Measurements from ENCODE around the gene NUP54.

GRCh38 chr4:76074993-76075600, 73.1 kb downstream of the NUP54 start:
- no peak for TF ChIP-seq CTCF (IDR thresholded peaks at IDR 0.05; ENCODE audit: low read depth, low read length)
- TF ChIP-seq POLR2A (IDR thresholded peaks at IDR 0.05; ENCODE audit: extremely low read depth, insufficient read length): no peak

All from NB4 (cell line).